Fibroblast of pulmonary artery (primary cell): Measurements from ENCODE around the gene NCOA5.
A peak's percentile ranks its signal among the peaks of the same experiment; 100 is the strongest.

Experiments
- DNase-seq: peaks from one replicate; pipeline ENCODE4 v3.0.0-alpha.2; 2010; ENCODE audit warnings: low read depth
- H3K4me3 ChIP-seq: replicated peaks from 2 replicates; pipeline ENCODE4 v1.5.1; 2011; ENCODE audit warnings: low read depth, mild to moderate bottlenecking, control low read depth, low read length, moderate library complexity
- CTCF ChIP-seq: IDR thresholded peaks from 2 replicates; pipeline ENCODE4 v1.5.1; 2011; ENCODE audit warnings: mild to moderate bottlenecking, control low read depth, low read length, inconsistent platforms; ENCODE audit errors: missing control alignments

The NCOA5 gene

GRCh38 chr20:46132705-46133120, 43.0 kb upstream of the NCOA5 start:
- TF ChIP-seq CTCF: peak; percentile 83
- peak; percentile 65 for DNase-seq
- H3K4me3 ChIP-seq: no peak overlapping the region

- DNase-seq: peak; percentile 26
- no peak overlapping the region for H3K4me3 ChIP-seq
- no peak for TF ChIP-seq CTCF
Measured at GRCh38 chr20:46131396-46131795, 41.6 kb upstream of the NCOA5 start.

- TF ChIP-seq CTCF: no peak
- no peak overlapping the region for H3K4me3 ChIP-seq
- DNase-seq: no peak
Measured at GRCh38 chr20:46130534-46130933, 40.8 kb upstream of the NCOA5 start.

GRCh38 chr20:46129955-46130481, 40.3 kb upstream of the NCOA5 start:
- TF ChIP-seq CTCF: no peak
- no peak for DNase-seq
- no peak overlapping the region for H3K4me3 ChIP-seq

GRCh38 chr20:46128310-46129151, 38.8 kb upstream of the NCOA5 start:
- peak; percentile 19 for DNase-seq
- H3K4me3 ChIP-seq: no peak overlapping the region
- TF ChIP-seq CTCF: peak; percentile 53

GRCh38 chr20:46127396-46128010, 37.7 kb upstream of the NCOA5 start:
- no peak for DNase-seq
- TF ChIP-seq CTCF: no peak

More at GRCh38 chr20:46127396-46128010, 37.7 kb upstream of the NCOA5 start:
- H3K4me3 ChIP-seq: no peak overlapping the region
